ENCODE measurements around the gene PRSS27.
"Not testable (repeated sequence)": the region's sequence is repeated elsewhere in the genome, so short reads cannot be mapped to it uniquely, and the experiment has no call there.

Gene PRSS27

DNA sequence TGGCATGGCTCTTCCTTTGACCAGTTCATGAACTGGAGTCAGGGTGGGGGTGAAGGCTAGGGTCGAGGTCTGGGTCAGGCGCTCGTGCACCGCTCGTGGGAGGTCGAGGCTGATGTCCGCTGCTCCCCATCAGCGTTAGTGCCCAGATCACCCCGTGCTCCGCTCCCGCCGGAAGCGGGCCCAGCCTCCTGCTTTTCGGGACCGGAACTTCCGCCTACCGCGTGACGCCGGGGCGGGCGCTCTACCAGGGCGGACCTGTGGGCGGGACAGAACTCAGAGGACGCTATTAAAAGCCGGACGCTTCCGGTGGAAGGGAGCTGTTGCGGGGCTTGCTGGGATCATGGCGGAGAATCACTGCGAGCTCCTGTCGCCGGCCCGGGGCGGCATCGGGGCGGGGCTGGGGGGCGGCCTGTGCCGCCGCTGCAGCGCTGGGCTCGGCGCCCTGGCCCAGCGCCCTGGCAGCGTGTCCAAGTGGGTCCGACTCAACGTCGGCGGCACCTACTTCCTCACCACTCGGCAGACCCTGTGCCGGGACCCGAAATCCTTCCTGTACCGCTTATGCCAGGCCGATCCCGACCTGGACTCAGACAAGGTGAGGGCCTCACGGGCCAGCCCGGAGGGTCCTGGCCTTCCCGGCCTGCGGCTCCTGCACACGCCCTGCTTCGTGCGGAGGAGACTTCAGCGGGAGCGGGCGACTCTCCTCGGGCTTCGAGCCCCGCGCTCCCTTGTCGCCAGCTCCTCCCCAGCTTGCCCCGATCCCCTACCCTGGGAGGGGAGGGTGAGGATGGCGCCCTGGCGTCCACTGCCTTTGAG lies 37.6 kb downstream of the PRSS27 start, which contains the start of gene KCTD5:
Gene KCTD5, plus strand, starts transcription at position 315 of the 813 bp plus-strand sequence. Its CDS starts 26 bp downstream, at position 341.
- H3K27ac ChIP-seq: peak within 1 kb of the TSS; percentile 79
- DNase-seq (ENCODE audit: low read depth, low spot score): peak; percentile 78

DNA sequence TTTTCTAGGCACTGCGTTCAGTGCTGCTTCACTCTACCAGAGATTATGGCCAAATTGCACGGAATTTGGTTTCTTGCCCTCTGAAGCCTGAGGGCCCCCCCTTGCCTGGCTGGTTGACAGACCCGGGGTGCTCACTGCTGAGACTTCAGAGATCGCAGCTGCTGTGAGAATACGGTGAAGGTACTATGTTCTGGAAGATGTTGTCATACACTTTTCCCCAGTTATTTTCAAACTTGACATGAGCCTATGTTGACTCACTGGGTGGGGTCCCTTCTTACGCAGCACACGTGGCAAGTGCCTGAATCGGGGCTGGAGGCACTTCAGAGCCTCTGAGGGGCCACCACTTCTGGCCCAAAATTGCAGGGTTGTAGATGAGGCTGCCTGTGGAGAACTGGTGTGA lies 39.7 kb downstream of the PRSS27 start:
- DNase-seq (ENCODE audit: low read depth, low spot score): not testable (repeated sequence)
- H3K27ac ChIP-seq: peak overlapping the region; percentile 79

DNA sequence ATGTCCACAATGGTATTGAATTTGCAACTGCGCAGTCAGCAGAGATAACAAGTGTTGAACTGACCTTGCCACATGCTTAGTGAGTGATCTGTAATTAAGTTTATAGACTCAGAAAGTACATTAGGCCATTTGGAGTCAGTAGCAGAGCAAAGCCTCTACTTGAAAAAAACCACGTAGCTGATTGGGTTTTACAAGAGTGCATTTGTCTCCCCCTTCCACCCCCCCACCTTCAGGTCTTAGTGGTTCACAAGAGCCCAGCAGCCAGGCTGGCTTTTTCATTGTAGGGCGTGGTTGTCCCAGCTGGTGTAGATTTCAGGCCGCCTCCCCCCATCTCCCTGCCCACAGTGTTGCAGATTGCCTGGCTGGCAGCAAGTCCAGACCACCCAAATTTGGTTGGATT lies 40.1 kb downstream of the PRSS27 start:
- H3K27ac ChIP-seq; DNase-seq (ENCODE audit: low read depth, low spot score): not testable (repeated sequence)

DNA sequence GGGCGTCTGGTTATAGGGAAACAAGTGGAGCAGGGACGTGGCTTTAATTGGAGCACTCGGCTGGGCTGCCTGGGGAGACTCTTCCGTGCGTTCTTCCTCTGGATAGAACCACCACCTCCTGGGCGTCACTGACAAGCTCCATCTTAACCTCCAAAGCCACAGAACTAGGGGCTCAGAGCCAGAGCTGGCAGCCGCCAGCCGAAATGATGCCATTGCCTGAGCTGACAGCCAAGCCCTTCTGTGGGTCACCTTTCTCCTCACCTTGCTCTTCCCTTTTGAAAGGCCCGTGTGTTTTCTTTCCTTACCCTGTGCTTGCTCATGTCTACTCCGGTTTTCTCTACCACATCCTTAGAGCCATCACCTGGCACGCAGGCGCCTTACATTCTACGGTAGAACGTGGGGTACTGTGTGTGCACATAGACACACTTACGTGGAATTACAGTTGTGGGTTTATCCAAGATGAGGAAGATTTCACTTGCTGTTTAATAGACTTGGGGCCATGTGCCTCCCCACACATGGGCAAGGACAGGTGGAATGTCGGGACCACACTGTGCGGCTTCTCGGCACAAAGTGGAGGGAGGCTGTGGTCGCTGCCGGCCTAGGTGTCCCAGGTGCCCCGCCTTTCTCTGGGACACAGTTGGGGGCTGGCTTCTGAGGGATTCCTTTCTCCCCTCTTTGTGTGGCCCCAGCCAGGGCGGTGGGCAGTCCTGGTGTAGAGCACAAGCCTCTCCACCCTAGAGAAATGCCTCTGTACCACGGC lies 41.6 kb downstream of the PRSS27 start:
- H3K27ac ChIP-seq; DNase-seq (ENCODE audit: low read depth, low spot score): not testable (repeated sequence)

DNA sequence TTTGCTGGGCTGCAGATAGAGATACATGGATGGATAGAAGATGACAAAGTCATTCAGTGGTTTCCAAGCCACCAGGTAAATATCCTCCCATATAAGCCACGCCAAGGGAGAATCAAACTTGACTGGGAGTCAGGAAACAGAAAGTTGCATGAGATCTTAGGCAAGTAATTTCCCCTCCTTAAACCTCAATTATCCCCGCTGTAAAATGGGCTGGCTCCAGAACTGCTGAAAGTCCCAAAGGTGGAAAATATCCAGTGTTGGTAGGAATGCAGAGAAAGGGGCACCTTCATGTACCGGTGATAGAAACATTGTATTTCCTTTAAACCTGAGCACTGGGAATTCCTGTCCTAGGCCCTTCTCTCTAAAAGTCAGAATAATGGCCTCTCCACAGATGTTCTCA lies 43.1 kb downstream of the PRSS27 start:
- DNase-seq (ENCODE audit: low read depth, low spot score); H3K27ac ChIP-seq: not testable (repeated sequence)

DNA sequence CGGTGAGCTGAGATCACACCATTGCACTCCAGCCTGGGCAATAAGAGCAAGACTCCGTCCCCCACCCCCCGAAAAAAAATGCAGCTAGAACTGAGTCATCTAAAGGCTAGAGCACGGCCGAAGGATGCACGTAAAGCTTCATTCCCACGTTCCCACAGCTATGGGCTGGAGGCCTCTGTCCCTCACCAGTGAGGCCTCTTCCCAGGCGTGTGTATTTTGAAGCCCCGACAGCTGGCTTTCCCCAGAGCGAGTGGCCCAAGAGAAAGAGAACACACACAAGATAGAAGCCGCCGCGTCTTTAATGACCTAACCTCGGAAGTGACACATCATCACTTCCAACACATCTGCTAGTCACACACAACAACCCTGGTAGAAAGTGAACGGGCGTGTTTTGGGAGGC lies 44.3 kb downstream of the PRSS27 start:
- no peak for DNase-seq (ENCODE audit: low read depth, low spot score)
- no peak overlapping the region for H3K27ac ChIP-seq

DNA sequence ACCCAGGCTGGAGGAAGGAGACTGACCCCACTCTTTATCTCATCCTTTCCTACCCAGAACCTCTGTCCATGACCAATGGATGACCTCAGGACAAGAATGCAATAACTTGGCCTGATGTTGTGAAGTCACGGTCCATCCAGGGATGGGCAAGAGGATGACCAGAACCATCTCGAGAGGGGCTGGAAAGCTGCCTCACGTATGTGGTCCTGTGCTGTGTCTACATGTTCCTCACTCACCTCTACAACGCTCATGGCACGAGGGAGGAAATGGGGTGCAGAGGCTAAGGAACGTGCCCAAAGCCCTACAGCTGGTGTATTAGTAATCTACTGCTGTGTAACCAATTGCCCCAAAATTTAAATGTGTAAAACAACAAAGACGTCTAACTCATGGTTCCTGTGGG lies 45.0 kb downstream of the PRSS27 start:
- H3K27ac ChIP-seq: no peak overlapping the region
- DNase-seq (ENCODE audit: low read depth, low spot score): no peak

DNA sequence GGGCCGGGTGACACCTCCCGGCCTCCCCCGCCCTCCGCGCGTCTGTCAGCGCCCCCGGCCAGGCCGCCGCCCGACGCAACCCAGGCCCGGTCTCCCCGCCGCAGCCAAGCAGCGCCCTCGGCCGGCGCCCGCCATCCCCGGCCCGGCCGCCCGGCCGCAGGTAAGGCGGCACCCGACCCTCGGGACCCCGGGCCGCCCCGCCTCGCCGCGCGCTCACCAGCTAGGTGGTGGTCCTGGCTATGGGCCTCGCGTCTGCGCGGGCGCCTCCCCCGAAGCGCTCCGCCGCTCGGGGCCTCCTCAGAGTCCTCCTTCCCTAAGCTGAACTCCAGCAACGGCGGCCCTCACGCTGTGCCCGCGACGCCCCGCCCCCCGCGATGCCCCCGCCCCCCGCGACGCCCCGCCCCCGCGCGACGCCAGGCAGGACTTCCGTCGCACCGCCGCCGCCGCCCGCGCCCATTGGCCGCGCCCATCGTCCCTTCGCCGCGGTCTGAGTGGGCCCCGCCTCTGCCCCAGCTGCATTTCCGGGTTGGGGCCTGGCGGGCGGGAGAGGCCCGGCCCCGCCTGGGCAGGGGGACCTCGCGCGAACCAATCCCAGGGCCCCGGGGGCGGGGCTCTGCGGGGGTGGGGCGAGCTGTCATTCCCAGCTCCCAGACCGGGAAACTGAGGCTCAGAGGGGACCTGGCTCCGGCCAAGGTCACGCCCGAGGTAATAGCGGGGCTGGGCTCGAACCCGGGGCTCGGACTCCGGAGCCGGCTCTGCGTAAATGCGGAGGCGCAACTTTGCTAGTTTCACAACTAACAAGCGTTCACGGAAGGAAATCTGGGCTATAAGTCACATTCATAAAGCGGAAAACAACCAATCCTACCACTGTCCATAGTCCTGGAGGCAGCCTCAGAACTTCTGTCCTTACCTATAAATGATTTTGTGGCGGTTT lies 46.7 kb downstream of the PRSS27 start:
- peak overlapping the region; percentile 64 for H3K27ac ChIP-seq
- DNase-seq (ENCODE audit: low read depth, low spot score): peak; percentile 66

DNA sequence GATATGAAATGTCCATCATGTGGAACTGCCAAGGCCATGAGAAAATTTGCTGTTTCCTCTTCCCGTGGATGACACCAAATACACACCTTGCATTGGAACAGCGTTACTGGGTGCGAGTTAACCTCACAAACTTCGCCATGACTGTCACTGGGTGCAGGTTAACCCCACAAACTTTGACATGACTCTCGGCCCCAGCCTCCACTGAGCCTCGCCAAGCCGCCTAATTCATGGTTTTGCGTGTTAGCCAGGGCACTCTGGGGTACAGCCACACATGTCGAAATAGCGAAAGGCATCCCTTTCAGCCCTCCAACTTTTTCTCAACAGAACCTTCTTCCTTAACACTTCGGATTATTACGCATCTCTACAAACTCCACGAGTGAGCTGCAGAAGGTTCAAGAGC lies 48.3 kb downstream of the PRSS27 start:
- H3K27ac ChIP-seq: no peak overlapping the region
- no peak for DNase-seq (ENCODE audit: low read depth, low spot score)

DNA sequence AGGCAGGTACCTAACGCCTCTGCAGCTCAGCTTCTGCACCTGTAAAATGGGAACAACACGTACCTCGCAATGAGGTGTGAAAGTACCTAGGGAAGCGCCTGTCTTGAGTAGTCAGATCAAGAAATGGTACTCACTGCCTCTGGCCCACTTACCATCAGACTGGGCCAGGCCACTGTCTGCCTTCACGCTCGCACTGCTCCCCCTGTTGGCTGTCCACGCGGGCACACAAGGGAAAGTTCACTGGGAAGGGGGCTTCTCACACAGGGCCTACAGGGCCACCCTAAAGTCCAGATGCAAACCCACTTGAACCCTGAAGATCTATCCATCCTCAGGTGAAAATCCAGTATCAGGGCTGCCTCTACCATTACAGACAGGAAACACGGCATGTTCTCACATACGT lies 48.8 kb downstream of the PRSS27 start:
- not testable (repeated sequence) for DNase-seq (ENCODE audit: low read depth, low spot score)

DNA sequence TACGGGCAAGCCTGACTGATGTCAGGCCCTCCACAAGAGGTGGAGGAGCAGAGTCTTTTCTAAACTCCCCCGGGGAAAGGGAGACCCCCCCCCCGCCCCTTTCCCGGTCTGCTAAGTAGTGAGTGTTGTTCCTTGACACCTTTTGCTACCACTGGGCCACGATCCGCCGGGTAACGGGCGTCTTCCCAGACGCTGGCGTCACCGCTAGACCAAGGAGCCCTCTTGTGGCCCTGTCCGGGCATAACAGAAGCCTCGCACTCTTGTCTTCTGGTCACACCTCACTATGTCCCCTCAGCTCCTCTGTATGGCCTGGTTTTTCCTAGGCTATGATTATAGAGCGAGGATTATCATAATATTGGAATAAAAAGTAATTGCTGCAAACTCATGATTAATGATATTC lies 50.0 kb downstream of the PRSS27 start:
- not testable (repeated sequence) for H3K27ac ChIP-seq; DNase-seq (ENCODE audit: low read depth, low spot score)

More for the DNA sequence above, 48.8 kb downstream of the PRSS27 start:
- H3K27ac ChIP-seq: not testable (repeated sequence)

DNA sequence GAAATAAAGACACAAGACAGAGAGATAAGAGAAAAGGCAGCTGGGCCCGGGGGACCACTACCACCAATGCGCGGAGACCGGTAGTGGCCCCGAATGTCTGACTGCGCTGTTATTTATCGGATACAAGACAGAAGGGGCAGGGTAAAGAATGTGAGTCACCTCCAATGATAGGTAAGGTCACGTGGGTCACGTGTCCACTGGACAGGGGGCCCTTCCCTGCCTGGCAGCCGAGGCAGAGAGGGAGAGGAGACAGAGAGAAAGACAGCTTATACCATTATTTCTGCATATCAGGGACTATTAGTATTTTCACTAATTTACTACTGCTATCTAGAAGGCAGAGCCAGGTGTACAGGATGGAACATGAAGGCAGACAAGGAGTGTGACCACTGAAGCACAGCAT lies 50.4 kb downstream of the PRSS27 start:
- not testable (repeated sequence) for H3K27ac ChIP-seq

DNA sequence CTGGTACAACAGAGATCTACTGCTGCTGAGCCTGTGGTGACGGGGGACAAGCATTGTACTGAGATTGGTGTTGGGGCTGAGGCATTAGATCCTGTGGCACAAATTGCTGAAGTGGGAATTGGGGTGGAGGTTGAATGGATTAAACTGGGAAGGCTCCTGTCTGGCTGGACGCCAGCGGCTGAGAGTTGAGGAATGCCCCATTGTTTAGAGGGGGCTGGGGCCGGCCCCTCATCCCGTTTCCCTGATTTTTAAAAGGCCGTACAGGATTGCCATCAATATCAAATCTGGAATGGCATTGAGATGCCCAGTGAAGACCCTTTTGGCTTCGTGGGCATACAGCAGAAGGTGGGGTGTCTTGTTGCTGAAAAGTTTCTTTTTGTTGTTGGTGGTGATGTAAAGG lies 53.4 kb downstream of the PRSS27 start:
- not testable (repeated sequence) for H3K27ac ChIP-seq

More for the DNA sequence above, 50.4 kb downstream of the PRSS27 start:
- DNase-seq (ENCODE audit: low read depth, low spot score): not testable (repeated sequence)

DNA sequence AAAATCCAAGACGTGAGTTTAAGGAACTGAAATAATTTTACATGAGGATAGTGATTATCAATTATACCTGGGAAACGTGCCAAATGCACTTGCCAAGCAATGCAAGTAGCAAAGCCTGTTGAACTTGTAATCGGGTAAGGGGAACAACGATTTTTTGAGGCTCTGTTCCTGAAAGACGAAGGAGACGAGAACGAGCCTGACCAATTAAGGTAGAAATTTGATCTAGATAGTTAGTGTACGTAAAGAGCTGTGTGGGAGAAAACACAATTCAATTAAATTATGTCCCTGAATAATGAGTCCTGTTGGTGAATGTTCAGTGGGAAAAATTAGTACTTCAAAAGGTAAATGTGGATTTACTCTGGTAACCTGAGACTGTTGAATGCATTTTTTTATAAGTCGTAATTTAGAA lies 55.4 kb downstream of the PRSS27 start:
- DNase-seq (ENCODE audit: low read depth, low spot score): no peak

More for the DNA sequence above, 53.4 kb downstream of the PRSS27 start:
- DNase-seq (ENCODE audit: low read depth, low spot score): not testable (repeated sequence)

DNA sequence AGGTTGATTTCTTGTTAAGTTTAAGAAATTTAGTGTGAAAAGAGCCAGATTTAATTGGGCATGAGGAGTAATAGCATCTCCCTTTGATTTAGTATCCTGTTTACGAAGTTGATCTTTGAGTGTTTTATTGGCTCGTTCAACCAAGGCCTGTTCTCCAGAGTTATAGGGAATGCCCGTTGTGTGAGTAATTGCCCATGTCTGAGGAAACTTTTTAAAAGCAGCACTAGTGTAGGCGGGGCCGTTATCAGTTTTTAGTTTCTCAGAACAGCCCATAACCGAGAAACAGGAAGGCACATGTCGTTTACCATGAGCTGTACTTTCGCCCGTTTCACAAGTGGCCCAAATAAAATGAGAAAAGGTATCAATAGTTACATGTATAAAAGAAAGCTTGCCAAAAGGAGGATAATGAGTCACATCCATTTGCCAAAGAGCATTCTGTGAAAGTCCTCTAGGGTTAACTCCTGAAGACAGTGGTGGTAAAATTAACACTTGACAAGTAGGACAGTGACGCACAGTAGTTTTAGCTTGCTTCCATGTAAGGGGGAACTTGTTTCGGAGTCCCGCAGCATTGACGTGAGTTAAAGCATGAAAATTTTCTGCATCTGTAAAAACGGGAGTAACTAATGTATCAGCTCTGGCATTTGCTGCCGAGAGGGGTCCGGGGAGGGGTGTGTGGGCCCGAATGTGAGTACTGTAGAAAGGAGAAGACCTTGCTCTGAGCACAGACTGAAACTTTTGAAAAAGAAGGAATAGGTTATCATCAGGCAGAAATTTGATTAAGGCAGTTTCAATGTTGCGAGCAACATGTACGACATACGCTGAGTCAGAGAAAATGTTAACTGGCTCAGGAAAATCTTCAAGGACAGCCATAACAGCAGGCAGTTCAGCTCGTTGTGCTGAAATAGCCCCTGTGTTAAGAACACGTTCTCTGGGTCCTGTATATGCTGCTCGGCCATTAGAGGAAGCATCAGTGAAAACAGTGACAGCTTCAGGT lies 56.2 kb downstream of the PRSS27 start:
- H3K27ac ChIP-seq: peak overlapping the region; percentile 95
- peak; percentile 90 for DNase-seq (ENCODE audit: low read depth, low spot score)

More for the DNA sequence above, 55.4 kb downstream of the PRSS27 start:
- peak overlapping the region; percentile 95 for H3K27ac ChIP-seq

Measured in epithelial cell of prostate (primary cell).